HL-60 (cell line): Measurements from ENCODE around the gene TRAPPC12.
"Not testable (repeated sequence)": the region's sequence is repeated elsewhere in the genome, so short reads cannot be mapped to it uniquely, and the experiment has no call there.

Experiments
- DNase-seq, 2 experiments: peaks; one replicate each; pipeline ENCODE4 v3.0.0-alpha.2; 2010 to 2020; ENCODE audit warnings: low read depth in 1 of 2, low spot score in 1 of 2
- H3K27ac ChIP-seq: fragments of 250-450 bp; sonication (Bioruptor Pico); replicated peaks from 2 replicates; pipeline ENCODE4 v1.5.1; 2020; ENCODE audit warnings: mild to moderate bottlenecking, moderate library complexity
- H3K27me3 ChIP-seq: fragments of 250-450 bp; sonication (Bioruptor Pico); 2 replicates; pipeline ENCODE4 v1.5.1; 2021; ENCODE audit warnings: mild to moderate bottlenecking, moderate library complexity; ENCODE audit not compliant: insufficient read depth, poor library complexity, severe bottlenecking
- H3K4me3 ChIP-seq: replicated peaks from 2 replicates; pipeline ENCODE4 v1.5.1; 2011; ENCODE audit warnings: mild to moderate bottlenecking, control low read depth, low read length; ENCODE audit not compliant: insufficient read depth
- GABPA ChIP-seq: IDR thresholded peaks from 2 replicates; pipeline ENCODE4 v1.6.1; 2012; ENCODE audit warnings: low read depth
- POLR2AphosphoS5 ChIP-seq: IDR thresholded peaks from 2 replicates; pipeline ENCODE4 v1.6.1; 2012; ENCODE audit warnings: low read depth
- SPI1 ChIP-seq: IDR thresholded peaks from 2 replicates; pipeline ENCODE4 v1.6.1; 2012; ENCODE audit warnings: low read depth, mild to moderate bottlenecking, borderline replicate concordance
- TF ChIP-seq, protein P1 (sequence below): IDR thresholded peaks from one replicate; pipeline ENCODE4 v1.5.1; 2011; ENCODE audit warnings: low read length, control low read depth, inconsistent platforms; ENCODE audit not compliant: insufficient read depth
- TF ChIP-seq, protein P2 (sequence below): IDR thresholded peaks from 2 replicates; pipeline ENCODE4 v1.6.1; 2012; ENCODE audit warnings: low read depth; ENCODE audit not compliant: insufficient replicate concordance

The TRAPPC12 gene

DNA sequence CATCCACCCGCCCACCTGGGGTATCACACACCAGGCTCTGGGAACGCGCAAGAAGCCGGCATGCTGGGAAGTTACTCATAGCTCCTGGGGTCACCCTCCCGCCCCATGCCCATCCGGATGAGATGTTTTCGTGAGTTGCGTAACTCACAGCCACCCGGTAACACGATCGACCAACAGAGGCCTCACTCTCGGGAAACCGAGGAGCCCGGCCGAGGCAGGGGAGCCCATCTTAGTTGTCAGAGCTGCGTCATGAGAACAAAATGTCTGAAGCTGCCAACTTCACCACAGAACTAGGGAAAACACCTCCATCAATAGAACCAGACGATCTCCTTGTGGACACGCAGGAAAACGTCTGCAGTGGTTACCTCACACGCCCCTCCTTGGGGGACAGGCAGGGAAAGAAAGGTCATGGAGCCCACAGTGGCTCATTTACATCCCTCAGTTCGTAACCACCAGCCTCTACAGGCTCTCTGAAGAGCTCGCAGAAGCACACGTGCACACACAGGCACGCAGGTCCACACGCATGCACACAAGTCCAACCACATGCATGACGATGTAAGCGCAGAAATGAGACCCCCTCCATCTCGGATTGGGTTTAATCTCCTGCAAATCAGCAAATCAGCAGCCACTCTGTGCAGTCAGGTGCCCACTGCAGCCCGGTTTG, 113.6 kb downstream of the TRAPPC12 start:
- Histone ChIP-seq H3K27me3 (no peaks in the 10 kb centered on the region), H3K4me3 (no peak overlapping the region), H3K27ac (no peak overlapping the region)
- TF ChIP-seq, protein P1, sequence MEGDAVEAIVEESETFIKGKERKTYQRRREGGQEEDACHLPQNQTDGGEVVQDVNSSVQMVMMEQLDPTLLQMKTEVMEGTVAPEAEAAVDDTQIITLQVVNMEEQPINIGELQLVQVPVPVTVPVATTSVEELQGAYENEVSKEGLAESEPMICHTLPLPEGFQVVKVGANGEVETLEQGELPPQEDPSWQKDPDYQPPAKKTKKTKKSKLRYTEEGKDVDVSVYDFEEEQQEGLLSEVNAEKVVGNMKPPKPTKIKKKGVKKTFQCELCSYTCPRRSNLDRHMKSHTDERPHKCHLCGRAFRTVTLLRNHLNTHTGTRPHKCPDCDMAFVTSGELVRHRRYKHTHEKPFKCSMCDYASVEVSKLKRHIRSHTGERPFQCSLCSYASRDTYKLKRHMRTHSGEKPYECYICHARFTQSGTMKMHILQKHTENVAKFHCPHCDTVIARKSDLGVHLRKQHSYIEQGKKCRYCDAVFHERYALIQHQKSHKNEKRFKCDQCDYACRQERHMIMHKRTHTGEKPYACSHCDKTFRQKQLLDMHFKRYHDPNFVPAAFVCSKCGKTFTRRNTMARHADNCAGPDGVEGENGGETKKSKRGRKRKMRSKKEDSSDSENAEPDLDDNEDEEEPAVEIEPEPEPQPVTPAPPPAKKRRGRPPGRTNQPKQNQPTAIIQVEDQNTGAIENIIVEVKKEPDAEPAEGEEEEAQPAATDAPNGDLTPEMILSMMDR: no peak
- TF ChIP-seq POLR2AphosphoS5 (no peak), SPI1 (no peak), GABPA (no peak)
- TF ChIP-seq, protein P2, sequence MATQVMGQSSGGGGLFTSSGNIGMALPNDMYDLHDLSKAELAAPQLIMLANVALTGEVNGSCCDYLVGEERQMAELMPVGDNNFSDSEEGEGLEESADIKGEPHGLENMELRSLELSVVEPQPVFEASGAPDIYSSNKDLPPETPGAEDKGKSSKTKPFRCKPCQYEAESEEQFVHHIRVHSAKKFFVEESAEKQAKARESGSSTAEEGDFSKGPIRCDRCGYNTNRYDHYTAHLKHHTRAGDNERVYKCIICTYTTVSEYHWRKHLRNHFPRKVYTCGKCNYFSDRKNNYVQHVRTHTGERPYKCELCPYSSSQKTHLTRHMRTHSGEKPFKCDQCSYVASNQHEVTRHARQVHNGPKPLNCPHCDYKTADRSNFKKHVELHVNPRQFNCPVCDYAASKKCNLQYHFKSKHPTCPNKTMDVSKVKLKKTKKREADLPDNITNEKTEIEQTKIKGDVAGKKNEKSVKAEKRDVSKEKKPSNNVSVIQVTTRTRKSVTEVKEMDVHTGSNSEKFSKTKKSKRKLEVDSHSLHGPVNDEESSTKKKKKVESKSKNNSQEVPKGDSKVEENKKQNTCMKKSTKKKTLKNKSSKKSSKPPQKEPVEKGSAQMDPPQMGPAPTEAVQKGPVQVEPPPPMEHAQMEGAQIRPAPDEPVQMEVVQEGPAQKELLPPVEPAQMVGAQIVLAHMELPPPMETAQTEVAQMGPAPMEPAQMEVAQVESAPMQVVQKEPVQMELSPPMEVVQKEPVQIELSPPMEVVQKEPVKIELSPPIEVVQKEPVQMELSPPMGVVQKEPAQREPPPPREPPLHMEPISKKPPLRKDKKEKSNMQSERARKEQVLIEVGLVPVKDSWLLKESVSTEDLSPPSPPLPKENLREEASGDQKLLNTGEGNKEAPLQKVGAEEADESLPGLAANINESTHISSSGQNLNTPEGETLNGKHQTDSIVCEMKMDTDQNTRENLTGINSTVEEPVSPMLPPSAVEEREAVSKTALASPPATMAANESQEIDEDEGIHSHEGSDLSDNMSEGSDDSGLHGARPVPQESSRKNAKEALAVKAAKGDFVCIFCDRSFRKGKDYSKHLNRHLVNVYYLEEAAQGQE: no peak
- no peak for DNase-seq

DNA sequence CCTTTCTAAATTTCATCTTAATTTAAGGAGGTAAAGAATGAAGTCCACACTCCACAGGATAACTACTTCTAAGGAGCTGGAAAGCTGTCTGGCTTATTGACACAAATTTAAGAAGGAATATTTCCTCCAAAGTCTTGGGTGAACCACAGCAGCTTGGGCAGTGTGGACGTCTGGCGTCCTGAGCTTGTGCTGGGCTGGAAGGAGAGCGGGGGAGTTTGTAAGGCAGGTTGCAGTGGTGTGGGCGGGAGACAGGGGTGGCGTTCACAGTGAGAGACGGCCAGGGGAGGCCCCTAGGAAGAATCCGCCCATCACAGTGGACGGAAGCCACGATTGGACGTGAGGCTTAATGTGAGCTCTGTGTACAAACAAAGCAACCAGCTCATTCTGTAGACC, 114.1 kb downstream of the TRAPPC12 start:
- no peak for TF ChIP-seq SPI1
- TF ChIP-seq, protein P2: no peak
- no peak for TF ChIP-seq GABPA
- TF ChIP-seq POLR2AphosphoS5: no peak
- TF ChIP-seq, protein P1: no peak
- H3K27me3 ChIP-seq: no peaks in the 10 kb centered on the region
- no peak overlapping the region for H3K4me3 ChIP-seq
- no peak overlapping the region for H3K27ac ChIP-seq
- no peak for DNase-seq

DNA sequence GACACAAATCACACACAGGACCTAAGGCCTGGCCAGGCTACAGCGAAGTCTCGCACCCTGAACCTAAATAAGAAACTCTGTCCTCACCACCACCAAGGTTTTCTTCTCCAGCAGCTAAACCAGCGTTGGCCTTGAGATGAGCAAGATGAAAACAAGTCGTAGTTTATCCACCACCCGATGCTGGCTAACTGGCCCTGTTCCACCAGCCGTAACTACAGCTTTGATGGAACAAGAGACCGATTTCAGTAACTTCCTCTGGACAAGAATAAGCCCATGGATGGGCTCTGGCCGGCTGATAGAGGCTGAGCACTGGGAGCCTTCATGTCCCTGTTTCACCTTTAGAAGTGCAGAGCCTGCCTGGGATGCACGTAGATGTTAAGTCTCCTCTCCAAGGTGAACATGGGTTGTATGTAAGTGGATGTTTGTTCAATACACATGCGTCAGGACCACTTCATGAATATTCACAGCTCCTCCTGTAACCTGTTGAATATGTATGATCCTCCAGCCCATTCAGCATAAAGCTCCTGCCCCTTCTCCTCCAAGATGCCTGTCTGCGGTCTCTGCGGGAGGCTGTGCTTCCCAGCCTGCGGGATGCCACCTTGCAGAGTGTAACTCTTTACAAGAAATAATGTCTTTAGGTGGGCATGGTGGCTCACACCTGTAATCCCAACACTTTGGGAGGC, 115.6 kb downstream of the TRAPPC12 start:
- Histone ChIP-seq H3K27me3 (no peaks in the 10 kb centered on the region), H3K27ac (no peak overlapping the region), H3K4me3 (no peak overlapping the region)
- TF ChIP-seq, protein P2: no peak
- 0 out of 2 replicates have a peak, but pooled peaks have one; percentile 17 for TF ChIP-seq POLR2AphosphoS5
- DNase-seq: no peak

DNA sequence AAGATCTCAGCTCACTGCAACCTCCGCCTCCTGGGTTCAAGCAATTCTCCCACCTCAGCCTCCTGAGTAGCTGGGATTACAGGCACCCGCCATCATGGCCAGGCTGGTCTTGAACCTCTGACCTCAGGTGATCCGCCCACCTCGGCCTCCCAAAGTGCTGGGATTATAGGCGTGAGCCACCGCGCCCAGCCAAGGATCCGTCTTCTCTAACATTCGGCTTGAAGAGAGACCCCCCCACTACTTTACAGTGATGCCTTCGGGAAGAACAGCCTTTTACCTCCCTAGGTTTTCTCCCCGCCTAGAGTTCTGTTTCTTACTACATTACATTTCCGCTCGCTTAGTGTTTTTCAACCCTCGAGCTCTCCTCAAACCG, 117.2 kb downstream of the TRAPPC12 start:
- not testable (repeated sequence) for H3K27me3 ChIP-seq, DNase-seq, H3K4me3 ChIP-seq, H3K27ac ChIP-seq
